HG03520 (cell line): Measurements from ENCODE around the gene ABHD12.
"Not testable (repeated sequence)": the region's sequence is repeated elsewhere in the genome, so short reads cannot be mapped to it uniquely, and the experiment has no call there.

Experiments
- ATAC-seq: cut with Tn5 transposase; IDR thresholded peaks from one replicate; pipeline ENCODE4 v1.9.1; 2021; ENCODE audit warnings: mild to moderate bottlenecking, moderate library complexity; ENCODE audit not compliant: unreplicated experiment

ABHD12 gene

GRCh38 chr20:25269057-25269832 is 121.4 kb downstream of the ABHD12 start:
- ATAC-seq: no peak

- ATAC-seq: not testable (repeated sequence)
Observed at GRCh38 chr20:25260770-25261437, 129.7 kb downstream of the ABHD12 start.

GRCh38 chr20:25259788-25260254 is 130.8 kb downstream of the ABHD12 start:
- ATAC-seq: no peak

- ATAC-seq: no peak
Observed at GRCh38 chr20:25259358-25259757, 131.3 kb downstream of the ABHD12 start.

GRCh38 chr20:25258828-25259227 is 131.8 kb downstream of the ABHD12 start:
- ATAC-seq: no peak

- no peak for ATAC-seq
Observed at GRCh38 chr20:25258476-25258805, 132.2 kb downstream of the ABHD12 start.

- ATAC-seq: no peak
Observed at GRCh38 chr20:25257756-25258475, 132.7 kb downstream of the ABHD12 start.

- ATAC-seq: no peak
Observed at GRCh38 chr20:25257130-25257529, 133.5 kb downstream of the ABHD12 start.

- no peak for ATAC-seq
Observed at GRCh38 chr20:25256226-25256859, 134.3 kb downstream of the ABHD12 start.

- ATAC-seq: no peak
Observed at GRCh38 chr20:25254986-25255680, 135.5 kb downstream of the ABHD12 start.

GRCh38 chr20:25254571-25254970 is 136.1 kb downstream of the ABHD12 start:
- no peak for ATAC-seq

GRCh38 chr20:25253606-25254275 is 136.9 kb downstream of the ABHD12 start:
- ATAC-seq: no peak

- ATAC-seq: no peak
Observed at GRCh38 chr20:25252686-25253421, 137.8 kb downstream of the ABHD12 start.

GRCh38 chr20:25252230-25252651 is 138.4 kb downstream of the ABHD12 start:
- no peak for ATAC-seq

- no peak for ATAC-seq
Observed at GRCh38 chr20:25251558-25251957, 139.1 kb downstream of the ABHD12 start.

GRCh38 chr20:25251019-25251418 is 139.6 kb downstream of the ABHD12 start:
- ATAC-seq: no peak

- ATAC-seq: no peak
Observed at GRCh38 chr20:25250508-25250907, 140.1 kb downstream of the ABHD12 start.
